ENCODE measurements around the gene RETREG3. TPM values are rescaled to one million over a fixed set of nuclear protein-coding genes. Genes with fewer than 3 reads are reported as not detected.

The RETREG3 gene
- total and polyA plus RNA-seq, 2 donors (not counting 1 experiment from before 2014, with no cell fraction given): 44.1 to 108 TPM

DNA sequence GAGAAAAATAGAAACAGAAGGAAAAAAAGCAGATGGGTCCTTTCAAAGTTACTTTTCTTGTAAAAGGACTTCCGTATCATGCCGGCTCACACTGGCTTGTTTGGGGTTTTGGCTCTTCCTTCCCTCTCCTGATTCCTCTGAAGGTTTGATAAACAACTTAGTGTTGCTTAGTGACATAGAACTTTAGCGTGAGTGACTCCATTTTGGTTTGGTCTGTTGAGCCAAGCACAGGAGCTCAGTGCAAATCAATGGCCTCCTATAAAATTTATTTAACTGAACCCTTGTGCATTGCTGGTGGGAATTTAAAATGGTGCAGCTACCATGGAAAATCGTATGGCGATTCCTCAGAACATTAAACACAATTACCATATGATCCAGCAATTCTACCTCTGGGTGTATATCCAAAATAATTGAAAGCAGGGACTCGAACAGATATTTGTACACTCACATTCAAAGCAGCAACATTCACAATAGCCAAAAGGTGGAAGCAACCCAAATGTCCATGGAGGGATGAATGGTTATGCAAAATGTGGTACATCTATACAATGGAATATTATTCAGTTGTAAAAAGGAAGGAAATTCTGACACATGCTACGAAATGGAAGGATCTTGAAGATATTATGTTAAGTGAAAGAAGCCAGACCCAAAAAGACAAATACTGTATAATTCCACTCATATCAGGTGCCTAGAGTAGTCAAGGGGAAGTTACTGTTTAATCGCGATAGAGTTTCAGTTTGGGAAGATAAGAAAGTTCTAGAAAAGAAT lies 48.8 kb upstream of the RETREG3 start:
- ChIA-PET POLR2A (interaction anchor here (1.0 kb wide), 1 partner anchor 12 kb away, joined by 3 read pairs; no protein-coding TSS in a partner anchor), CTCF (interaction anchor here (1.8 to 4.9 kb wide), 2 partner anchors 22 to 80 kb away, joined by 4 to 18 read pairs; no protein-coding TSS in a partner anchor)
- H4K20me1 ChIP-seq (ENCODE audit: control insufficient read depth, insufficient read depth, low read length, poor library complexity, severe bottlenecking): no peaks in the 10 kb centered on the region
- H3K27ac Mint-ChIP-seq: no peak overlapping the region
- peaks cover 20% of the 10 kb centered on the region for H3K27me3 Mint-ChIP-seq
- H3K27me3 ChIP-seq (replicated peaks in 1 of 4; ENCODE audit: control extremely low read depth in 1 of 4, control insufficient read depth in 3 of 4, insufficient read depth in 4 of 4, low read length in 3 of 4): peaks cover 0 to 38% (median 13%) of the 10 kb centered on the region in 4 experiments
- H3K4me1 ChIP-seq (ENCODE audit: control insufficient read depth in 2 of 2, insufficient read depth in 2 of 2, low read length in 2 of 2): peaks cover 20 to 23% of the 10 kb centered on the region in 2 donors
- no peaks in the 10 kb centered on the region for H3K9me3 Mint-ChIP-seq (ENCODE audit: insufficient read depth)
- H3K36me3 ChIP-seq (replicated peaks in 1 of 2; ENCODE audit: control extremely low read depth in 1 of 2, control insufficient read depth in 1 of 2, extremely low read depth in 1 of 2, insufficient read depth in 2 of 2, low read length in 1 of 2): no peaks in the 10 kb centered on the region
- H3K4me3 ChIP-seq (ENCODE audit: control extremely low read depth in 1 of 5, extremely low read depth in 1 of 5, insufficient read depth in 1 of 5, low read depth in 2 of 5, low read length in 4 of 5): no peak overlapping the region
- intact Hi-C loops (cut with micrococcal nuclease): loop anchor here (2.0 kb wide), 1 partner anchor 21 kb away; no protein-coding TSS in a partner anchor
- WGBS (ENCODE audit: insufficient coverage): no CpG with 5 or more reads among the region's 9 CpGs
- ATAC-seq (ENCODE audit: low read depth) (no peak), DNase-seq (no peak)
- H3K27ac ChIP-seq (ENCODE audit: low read length in 2 of 2): no peak overlapping the region
- no peak overlapping the region for H2AFZ ChIP-seq (ENCODE audit: insufficient read depth, low read depth, low read length, poor library complexity, severe bottlenecking)
- no peak overlapping the region for H3K4me2 ChIP-seq (replicated peaks; ENCODE audit: low read depth, low read length, poor library complexity, severe bottlenecking)
- no peak for TF ChIP-seq EZH2 (IDR thresholded peaks at IDR 0.05; ENCODE audit: borderline replicate concordance, insufficient read depth, low read depth, low read length, poor library complexity, severe bottlenecking)
- TF ChIP-seq, protein P1, sequence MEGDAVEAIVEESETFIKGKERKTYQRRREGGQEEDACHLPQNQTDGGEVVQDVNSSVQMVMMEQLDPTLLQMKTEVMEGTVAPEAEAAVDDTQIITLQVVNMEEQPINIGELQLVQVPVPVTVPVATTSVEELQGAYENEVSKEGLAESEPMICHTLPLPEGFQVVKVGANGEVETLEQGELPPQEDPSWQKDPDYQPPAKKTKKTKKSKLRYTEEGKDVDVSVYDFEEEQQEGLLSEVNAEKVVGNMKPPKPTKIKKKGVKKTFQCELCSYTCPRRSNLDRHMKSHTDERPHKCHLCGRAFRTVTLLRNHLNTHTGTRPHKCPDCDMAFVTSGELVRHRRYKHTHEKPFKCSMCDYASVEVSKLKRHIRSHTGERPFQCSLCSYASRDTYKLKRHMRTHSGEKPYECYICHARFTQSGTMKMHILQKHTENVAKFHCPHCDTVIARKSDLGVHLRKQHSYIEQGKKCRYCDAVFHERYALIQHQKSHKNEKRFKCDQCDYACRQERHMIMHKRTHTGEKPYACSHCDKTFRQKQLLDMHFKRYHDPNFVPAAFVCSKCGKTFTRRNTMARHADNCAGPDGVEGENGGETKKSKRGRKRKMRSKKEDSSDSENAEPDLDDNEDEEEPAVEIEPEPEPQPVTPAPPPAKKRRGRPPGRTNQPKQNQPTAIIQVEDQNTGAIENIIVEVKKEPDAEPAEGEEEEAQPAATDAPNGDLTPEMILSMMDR (IDR thresholded peaks at IDR 0.05): no peak
- no peaks in the 10 kb centered on the region for H3K79me2 ChIP-seq (ENCODE audit: control insufficient read depth, insufficient read depth, low read length)
- H3K4me3 Mint-ChIP-seq: peak overlapping the region; percentile 93
- H3K4me1 Mint-ChIP-seq: peaks cover 35% of the 10 kb centered on the region
- peaks cover 0 to 4% (median 0%) of the 10 kb centered on the region in 3 donors for H3K9me3 ChIP-seq (ENCODE audit: control extremely low read depth in 1 of 3, control insufficient read depth in 2 of 3, insufficient read depth in 1 of 3, low read length in 2 of 3)
- no peak overlapping the region for H3K9ac ChIP-seq (ENCODE audit: low read length)

DNA sequence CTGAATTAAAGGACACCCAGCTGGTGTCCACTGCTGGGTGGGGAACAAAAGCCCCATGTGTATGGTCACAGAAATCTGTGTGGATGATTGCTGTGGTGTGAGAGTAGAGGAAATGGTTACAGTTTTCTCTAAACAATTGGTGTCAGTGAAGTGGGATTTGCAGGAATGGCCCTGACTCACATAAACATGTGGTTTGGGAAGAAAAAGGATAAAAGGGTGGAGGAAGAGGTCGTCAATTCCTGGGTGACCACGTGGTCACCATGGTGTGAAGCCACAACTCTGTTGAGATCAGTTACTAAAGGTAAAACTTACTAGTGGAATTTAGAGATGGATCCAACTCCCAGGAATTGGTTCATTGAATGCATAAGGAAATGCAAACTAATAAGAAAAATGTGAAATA lies 46.4 kb upstream of the RETREG3 start:
- DNase-seq (no peak), ATAC-seq (ENCODE audit: low read depth) (no peak)
- TF ChIP-seq EZH2 (IDR thresholded peaks at IDR 0.05; ENCODE audit: borderline replicate concordance, insufficient read depth, low read depth, low read length, poor library complexity, severe bottlenecking): no peak
- TF ChIP-seq, protein P1 (IDR thresholded peaks at IDR 0.05): no peak
- peaks cover 25% of the 10 kb centered on the region for H3K27me3 Mint-ChIP-seq
- no peaks in the 10 kb centered on the region for H3K79me2 ChIP-seq (ENCODE audit: control insufficient read depth, insufficient read depth, low read length)
- H3K4me1 Mint-ChIP-seq: peaks cover 34% of the 10 kb centered on the region
- no peak overlapping the region for H3K4me2 ChIP-seq (replicated peaks; ENCODE audit: low read depth, low read length, poor library complexity, severe bottlenecking)
- CTCF ChIA-PET: interaction anchor here (1.1 kb wide), 1 partner anchor 77 kb away, joined by 3 read pairs; no protein-coding TSS in a partner anchor
- no peaks in the 10 kb centered on the region for H3K9me3 Mint-ChIP-seq (ENCODE audit: insufficient read depth)
- H3K27me3 ChIP-seq (replicated peaks in 1 of 4; ENCODE audit: control extremely low read depth in 1 of 4, control insufficient read depth in 3 of 4, insufficient read depth in 4 of 4, low read length in 3 of 4): peaks cover 0 to 48% (median 15%) of the 10 kb centered on the region in 4 experiments
- no peak overlapping the region for H2AFZ ChIP-seq (ENCODE audit: insufficient read depth, low read depth, low read length, poor library complexity, severe bottlenecking)
- H3K4me1 ChIP-seq (ENCODE audit: control insufficient read depth in 2 of 2, insufficient read depth in 2 of 2, low read length in 2 of 2): peaks cover 20 to 23% of the 10 kb centered on the region in 2 donors
- WGBS (ENCODE audit: insufficient coverage): no CpG with 5 or more reads among the region's 2 CpGs
- H3K9me3 ChIP-seq (ENCODE audit: control extremely low read depth in 1 of 3, control insufficient read depth in 2 of 3, insufficient read depth in 1 of 3, low read length in 2 of 3): peaks cover 0 to 4% (median 0%) of the 10 kb centered on the region in 3 donors
- H3K27ac ChIP-seq (ENCODE audit: low read length in 2 of 2): no peak overlapping the region
- peak overlapping the region; percentile 11 for H3K4me3 Mint-ChIP-seq
- POLR2A ChIA-PET: no interaction called here
- H3K4me3 ChIP-seq (ENCODE audit: control extremely low read depth in 1 of 5, extremely low read depth in 1 of 5, insufficient read depth in 1 of 5, low read depth in 2 of 5, low read length in 4 of 5): no peak overlapping the region
- no peaks in the 10 kb centered on the region for H4K20me1 ChIP-seq (ENCODE audit: control insufficient read depth, insufficient read depth, low read length, poor library complexity, severe bottlenecking)
- no peak overlapping the region for H3K9ac ChIP-seq (ENCODE audit: low read length)
- no peak overlapping the region for H3K27ac Mint-ChIP-seq
- intact Hi-C loops (cut with micrococcal nuclease): no loop called here
- no peaks in the 10 kb centered on the region for H3K36me3 ChIP-seq (replicated peaks in 1 of 2; ENCODE audit: control extremely low read depth in 1 of 2, control insufficient read depth in 1 of 2, extremely low read depth in 1 of 2, insufficient read depth in 2 of 2, low read length in 1 of 2)

Measured in B cell (primary cell).